ENCODE measurements around the gene BAHD1. TPM values are rescaled to one million over a fixed set of nuclear protein-coding genes. Genes with fewer than 3 reads are reported as not detected.

BAHD1 gene
- total RNA-seq, 1 experiment from 2014 or later, result 40.6 TPM

GRCh38 chr15:40418126-40418525 lies 22.6 kb upstream of the BAHD1 start:
- TF ChIP-seq POLR2AphosphoS5 (IDR thresholded peaks at IDR 0.05; ENCODE audit: low read depth, low read length), result no peak
- TF ChIP-seq REST (IDR thresholded peaks at IDR 0.05; ENCODE audit: insufficient read depth in 1 of 2, low read depth in 2 of 2, low read length in 1 of 2), result no peak
- TF ChIP-seq, protein P1, sequence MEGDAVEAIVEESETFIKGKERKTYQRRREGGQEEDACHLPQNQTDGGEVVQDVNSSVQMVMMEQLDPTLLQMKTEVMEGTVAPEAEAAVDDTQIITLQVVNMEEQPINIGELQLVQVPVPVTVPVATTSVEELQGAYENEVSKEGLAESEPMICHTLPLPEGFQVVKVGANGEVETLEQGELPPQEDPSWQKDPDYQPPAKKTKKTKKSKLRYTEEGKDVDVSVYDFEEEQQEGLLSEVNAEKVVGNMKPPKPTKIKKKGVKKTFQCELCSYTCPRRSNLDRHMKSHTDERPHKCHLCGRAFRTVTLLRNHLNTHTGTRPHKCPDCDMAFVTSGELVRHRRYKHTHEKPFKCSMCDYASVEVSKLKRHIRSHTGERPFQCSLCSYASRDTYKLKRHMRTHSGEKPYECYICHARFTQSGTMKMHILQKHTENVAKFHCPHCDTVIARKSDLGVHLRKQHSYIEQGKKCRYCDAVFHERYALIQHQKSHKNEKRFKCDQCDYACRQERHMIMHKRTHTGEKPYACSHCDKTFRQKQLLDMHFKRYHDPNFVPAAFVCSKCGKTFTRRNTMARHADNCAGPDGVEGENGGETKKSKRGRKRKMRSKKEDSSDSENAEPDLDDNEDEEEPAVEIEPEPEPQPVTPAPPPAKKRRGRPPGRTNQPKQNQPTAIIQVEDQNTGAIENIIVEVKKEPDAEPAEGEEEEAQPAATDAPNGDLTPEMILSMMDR (IDR thresholded peaks at IDR 0.05), result no peak
- no peak for TF ChIP-seq TCF7L2 (IDR thresholded peaks at IDR 0.05; ENCODE audit: low read depth, low read length)
- no peak for TF ChIP-seq SIN3A (IDR thresholded peaks at IDR 0.05; ENCODE audit: borderline replicate concordance, insufficient read depth, low read depth, low read length)

DNA sequence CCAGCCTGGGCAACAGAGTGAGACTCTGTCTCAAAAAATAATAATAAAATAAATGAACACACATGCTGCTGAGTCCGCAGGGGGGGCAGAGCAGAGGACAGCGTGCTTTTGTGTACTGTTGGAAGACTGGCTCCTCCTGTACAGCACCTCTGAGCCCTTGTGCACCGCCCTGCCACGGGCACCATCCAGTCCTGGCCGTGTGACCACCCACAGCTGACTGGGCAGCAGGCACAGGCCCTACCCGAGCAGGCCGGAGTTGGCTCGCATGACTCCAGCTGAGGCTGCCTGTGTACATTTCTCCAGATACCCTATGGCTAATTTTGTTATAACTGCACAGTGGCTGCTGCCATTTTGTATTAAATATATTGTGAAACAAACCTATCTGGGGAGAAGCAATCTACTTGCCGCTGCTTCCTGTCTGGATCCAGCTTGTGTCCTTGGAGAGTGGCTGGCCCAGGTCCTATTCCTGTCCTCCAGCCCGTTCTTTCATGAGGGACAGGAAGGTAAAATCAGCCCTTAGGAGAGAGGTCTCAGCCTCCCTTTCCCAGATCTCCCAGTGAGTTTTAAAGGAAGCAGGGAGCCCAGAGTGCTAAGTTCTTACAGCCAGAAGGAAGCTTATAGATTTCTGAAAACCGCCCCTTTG lies 20.6 kb upstream of the BAHD1 start:
- Histone ChIP-seq H3K27me3 (ENCODE audit: control insufficient read depth, insufficient read depth, low read length) (no peaks in the 10 kb centered on the region), H3K36me3 (ENCODE audit: control insufficient read depth, insufficient read depth, low read length) (no peaks in the 10 kb centered on the region; the same call in 1 of the 2 replicates), H3K4me1 (ENCODE audit: control insufficient read depth, insufficient read depth, low read length) (peaks cover 19% of the 10 kb centered on the region), H3K4me3 (ENCODE audit: low read depth in 2 of 2, low read length in 2 of 2) (no peak overlapping the region), H3K27ac (ENCODE audit: low read length) (no peak overlapping the region), H3K9me3 (ENCODE audit: control insufficient read depth, insufficient read depth, low read depth, low read length) (no peaks in the 10 kb centered on the region)
- in situ Hi-C loops (cut with HindIII; ENCODE audit: low pct_unique_long_range_greater_than_20kb, low sequenced_read_pairs) (no loop called here), intact Hi-C loops (cut with micrococcal nuclease; ENCODE audit: unreplicated experiment) (loop anchor here (2.0 to 5.0 kb wide), 3 partner anchors 75 to 143 kb away; partner anchors contain the start of gene INAFM2)
- ATAC-seq (peak; percentile 4; the same call in 1 of the 2 replicates), DNase-seq (ENCODE audit: low read depth, low spot score) (no peak)
- TF ChIP-seq TCF7L2 (IDR thresholded peaks at IDR 0.05; ENCODE audit: low read depth, low read length) (no peak), POLR2AphosphoS5 (IDR thresholded peaks at IDR 0.05; ENCODE audit: low read depth, low read length) (no peak), REST (IDR thresholded peaks at IDR 0.05; ENCODE audit: insufficient read depth in 1 of 2, low read depth in 2 of 2, low read length in 1 of 2) (no peak), SIN3A (IDR thresholded peaks at IDR 0.05; ENCODE audit: borderline replicate concordance, insufficient read depth, low read depth, low read length) (no peak)
- TF ChIP-seq, protein P1 (IDR thresholded peaks at IDR 0.05), result no peak
- ChIA-PET POLR2A (no interaction called here), CTCF (interaction anchor here (0.6 kb wide), 1 partner anchor 23 kb away, joined by 4 read pairs; no protein-coding TSS in a partner anchor)
- no TSS peak for BruUV-seq (replicated peaks)

More at GRCh38 chr15:40418126-40418525, 22.6 kb upstream of the BAHD1 start:
- ChIA-PET CTCF (no interaction called here), POLR2A (no interaction called here)
- no peak overlapping the region for H3K4me3 ChIP-seq (ENCODE audit: low read depth in 2 of 2, low read length in 2 of 2)
- H3K4me1 ChIP-seq (ENCODE audit: control insufficient read depth, insufficient read depth, low read length), result peaks cover 19% of the 10 kb centered on the region
- no peaks in the 10 kb centered on the region for H3K9me3 ChIP-seq (ENCODE audit: control insufficient read depth, insufficient read depth, low read depth, low read length)
- no peak for DNase-seq (ENCODE audit: low read depth, low spot score)
- no TSS peak for BruUV-seq (replicated peaks)
- no peaks in the 10 kb centered on the region; the same call in 1 of the 2 replicates for H3K36me3 ChIP-seq (ENCODE audit: control insufficient read depth, insufficient read depth, low read length)
- no peak for ATAC-seq
- no peaks in the 10 kb centered on the region for H3K27me3 ChIP-seq (ENCODE audit: control insufficient read depth, insufficient read depth, low read length)
- in situ Hi-C loops (cut with HindIII; ENCODE audit: low pct_unique_long_range_greater_than_20kb, low sequenced_read_pairs) (no loop called here), intact Hi-C loops (cut with micrococcal nuclease; ENCODE audit: unreplicated experiment) (no loop called here)
- no peak overlapping the region for H3K27ac ChIP-seq (ENCODE audit: low read length)

Data from Panc1 (cell line).